GM19239 (cell line): ENCODE data around the gene BBX.

Experiments used
- DNase-seq: peaks from one replicate; pipeline ENCODE4 v3.0.0; 2011; ENCODE audit warnings: low spot score; ENCODE audit not compliant: insufficient read length
- FAIRE-seq: peaks from 2 replicates; lab custom pipeline; 2011; peaks lifted over from hg19 to GRCh38; lab: Jason Lieb, UNC

The BBX gene

GRCh38 chr3:107858876-107859275 lies 336.1 kb downstream of the BBX start:
- FAIRE-seq = no peak
- DNase-seq = no peak
